Loucy (cell line): ENCODE data around the gene PLEKHN1.

Source experiments
- H2AFZ ChIP-seq: fragments of 200-600 bp; sonication (generic); 2 replicates; pipeline ENCODE4 v1.6.0; 2016; ENCODE audit warnings: antibody characterized with exemption, mild to moderate bottlenecking, low read length, moderate library complexity
- H3F3A ChIP-seq: fragments of 200-600 bp; 2 replicates; pipeline ENCODE4 v1.6.0; 2016; ENCODE audit warnings: antibody characterized with exemption, low read depth, mild to moderate bottlenecking
- H3K27me3 ChIP-seq: fragments of 200-600 bp; sonication (generic); 2 replicates; pipeline ENCODE4 v1.6.1; 2014; ENCODE audit warnings: low read length, mild to moderate bottlenecking; ENCODE audit not compliant: insufficient read depth, poor library complexity, severe bottlenecking
- H3K36me3 ChIP-seq: fragments of 200-600 bp; sonication (generic); 2 replicates; pipeline ENCODE4 v1.6.1; 2016; ENCODE audit warnings: low read length; ENCODE audit not compliant: insufficient read depth
- H3K4me1 ChIP-seq: fragments of 200-600 bp; sonication (generic); 2 replicates; pipeline ENCODE4 v1.5.1; 2014; ENCODE audit warnings: low read length, mild to moderate bottlenecking; ENCODE audit not compliant: insufficient read depth, poor library complexity, severe bottlenecking
- H3K4me2 ChIP-seq: fragments of 200-600 bp; sonication (generic); 2 replicates; pipeline ENCODE4 v1.6.0; 2014; ENCODE audit warnings: antibody characterized with exemption, low read length, low read depth, mild to moderate bottlenecking; ENCODE audit not compliant: poor library complexity, severe bottlenecking
- H3K4me3 ChIP-seq: fragments of 200-600 bp; sonication (generic); 2 replicates; pipeline ENCODE4 v1.5.1; 2014; ENCODE audit warnings: low read length, mild to moderate bottlenecking, mixed read lengths; ENCODE audit not compliant: poor library complexity, severe bottlenecking
- H3K79me2 ChIP-seq: fragments of 200-600 bp; sonication (generic); 2 replicates; pipeline ENCODE4 v1.6.1; 2014; ENCODE audit warnings: low read length; ENCODE audit not compliant: insufficient read depth
- H3K9ac ChIP-seq: fragments of 200-600 bp; sonication (generic); 2 replicates; pipeline ENCODE4 v1.6.0; 2014; ENCODE audit warnings: mild to moderate bottlenecking, low read depth, low read length, moderate library complexity; ENCODE audit not compliant: poor library complexity, severe bottlenecking
- H3K9me2 ChIP-seq: fragments of 200-600 bp; sonication (generic); replicated peaks from 2 replicates; pipeline ENCODE4 v1.6.1; 2016; ENCODE audit warnings: low read depth, low read length, mixed read lengths
- H3K9me3 ChIP-seq: fragments of 200-600 bp; sonication (generic); 2 replicates; pipeline ENCODE4 v1.6.1; 2014; ENCODE audit warnings: mild to moderate bottlenecking, antibody characterized with exemption, low read length, low read depth; ENCODE audit not compliant: insufficient read depth
- H4K20me1 ChIP-seq: fragments of 200-600 bp; sonication (generic); 2 replicates; pipeline ENCODE4 v1.6.0; 2014; ENCODE audit warnings: antibody characterized with exemption, low read length, mild to moderate bottlenecking; ENCODE audit not compliant: insufficient read depth, poor library complexity, severe bottlenecking
- EZH2phosphoT487 ChIP-seq: fragments of 200-600 bp; IDR thresholded peaks from 2 replicates; pipeline ENCODE4 v1.6.1; 2018; ENCODE audit warnings: antibody characterized with exemption, mild to moderate bottlenecking, moderate library complexity, borderline replicate concordance
- TF ChIP-seq, protein P1 (sequence below): fragments of 200-600 bp; sonication (generic); conservative IDR thresholded peaks from 2 replicates; pipeline ENCODE4 v1.5.1; 2014; ENCODE audit warnings: mild to moderate bottlenecking, antibody characterized with exemption, low read length

The PLEKHN1 gene

DNA sequence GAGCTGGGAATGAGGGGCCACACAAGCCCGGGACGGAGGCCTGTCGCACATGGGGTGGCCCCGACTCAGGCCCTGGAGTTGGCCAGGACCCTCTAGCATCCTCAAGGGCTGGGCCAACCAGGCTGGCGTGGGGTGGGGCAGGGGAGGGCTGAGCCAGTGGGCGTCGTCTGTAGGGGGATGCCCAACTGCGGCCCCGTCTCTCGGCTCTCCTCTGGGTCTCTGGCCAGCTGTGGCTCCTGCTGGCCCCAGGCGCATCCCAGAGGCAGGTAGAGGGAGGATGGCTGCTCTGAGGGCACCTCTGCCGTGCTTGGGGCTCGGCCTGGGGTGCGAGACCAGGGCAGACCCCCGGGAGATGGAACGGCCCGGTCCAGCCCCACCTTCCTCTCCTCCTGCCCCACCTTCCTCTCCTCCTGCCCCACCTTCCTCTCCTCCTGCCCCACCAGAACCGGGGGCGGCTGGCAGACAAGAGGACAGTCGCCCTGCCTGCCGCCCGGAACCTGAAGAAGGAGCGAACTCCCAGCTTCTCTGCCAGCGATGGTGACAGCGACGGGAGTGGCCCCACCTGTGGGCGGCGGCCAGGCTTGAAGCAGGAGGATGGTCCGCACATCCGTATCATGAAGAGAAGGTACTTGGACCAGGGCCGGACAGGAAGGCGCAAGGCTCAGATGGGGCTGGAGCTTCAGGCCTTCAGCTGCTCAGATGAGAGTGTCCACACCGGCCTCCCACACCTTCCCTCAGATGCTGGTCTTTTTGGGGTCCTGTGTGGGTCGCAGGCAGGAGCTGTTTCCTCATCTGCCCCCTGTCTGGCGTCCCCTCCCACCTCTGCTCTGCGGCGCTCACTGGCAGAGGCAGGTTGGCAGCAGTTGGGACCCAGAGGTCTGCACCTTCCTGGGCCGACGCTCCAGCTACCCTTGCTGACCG is 36.3 kb upstream of the PLEKHN1 start:
- Histone ChIP-seq H3K27me3 (no peaks in the 10 kb centered on the region), H3K9ac (no peak overlapping the region), H2AFZ (no peak overlapping the region), H3K4me3 (no peak overlapping the region), H3K4me1 (peaks cover 22% of the 10 kb centered on the region), H3F3A (no peaks in the 10 kb centered on the region), H3K36me3 (no peaks in the 10 kb centered on the region), H3K9me3 (no peaks in the 10 kb centered on the region), H3K9me2 (no peaks in the 10 kb centered on the region), H4K20me1 (no peaks in the 10 kb centered on the region), H3K79me2 (no peaks in the 10 kb centered on the region), H3K4me2 (no peak overlapping the region)
- no peak for TF ChIP-seq EZH2phosphoT487
- TF ChIP-seq, protein P1, sequence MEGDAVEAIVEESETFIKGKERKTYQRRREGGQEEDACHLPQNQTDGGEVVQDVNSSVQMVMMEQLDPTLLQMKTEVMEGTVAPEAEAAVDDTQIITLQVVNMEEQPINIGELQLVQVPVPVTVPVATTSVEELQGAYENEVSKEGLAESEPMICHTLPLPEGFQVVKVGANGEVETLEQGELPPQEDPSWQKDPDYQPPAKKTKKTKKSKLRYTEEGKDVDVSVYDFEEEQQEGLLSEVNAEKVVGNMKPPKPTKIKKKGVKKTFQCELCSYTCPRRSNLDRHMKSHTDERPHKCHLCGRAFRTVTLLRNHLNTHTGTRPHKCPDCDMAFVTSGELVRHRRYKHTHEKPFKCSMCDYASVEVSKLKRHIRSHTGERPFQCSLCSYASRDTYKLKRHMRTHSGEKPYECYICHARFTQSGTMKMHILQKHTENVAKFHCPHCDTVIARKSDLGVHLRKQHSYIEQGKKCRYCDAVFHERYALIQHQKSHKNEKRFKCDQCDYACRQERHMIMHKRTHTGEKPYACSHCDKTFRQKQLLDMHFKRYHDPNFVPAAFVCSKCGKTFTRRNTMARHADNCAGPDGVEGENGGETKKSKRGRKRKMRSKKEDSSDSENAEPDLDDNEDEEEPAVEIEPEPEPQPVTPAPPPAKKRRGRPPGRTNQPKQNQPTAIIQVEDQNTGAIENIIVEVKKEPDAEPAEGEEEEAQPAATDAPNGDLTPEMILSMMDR: no peak

DNA sequence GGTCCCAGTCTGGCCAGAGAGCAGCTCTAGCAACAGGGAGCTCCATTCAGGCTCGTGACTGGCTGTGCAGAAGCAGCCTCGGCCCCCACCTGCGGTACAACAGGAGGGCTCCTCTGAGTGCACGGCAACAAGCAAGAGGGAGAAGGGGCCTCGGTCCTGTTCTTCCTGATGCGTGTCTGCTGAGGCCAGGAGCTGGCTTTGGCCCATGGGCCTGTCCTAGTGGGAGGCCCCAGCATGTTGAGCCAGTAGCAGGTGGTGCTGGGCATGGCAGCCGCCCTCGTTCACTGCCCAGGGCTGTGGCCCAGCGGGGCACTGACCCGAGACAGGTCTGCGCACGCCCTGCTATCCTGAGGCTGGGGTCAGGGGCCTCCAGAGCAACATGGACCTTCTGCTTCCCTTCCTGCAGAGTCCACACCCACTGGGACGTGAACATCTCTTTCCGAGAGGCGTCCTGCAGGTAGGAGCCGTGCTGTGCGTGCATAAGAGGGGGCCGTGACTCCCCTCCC is 35.6 kb upstream of the PLEKHN1 start:
- no peaks in the 10 kb centered on the region for H3K27me3 ChIP-seq
- H3F3A ChIP-seq: no peaks in the 10 kb centered on the region

DNA sequence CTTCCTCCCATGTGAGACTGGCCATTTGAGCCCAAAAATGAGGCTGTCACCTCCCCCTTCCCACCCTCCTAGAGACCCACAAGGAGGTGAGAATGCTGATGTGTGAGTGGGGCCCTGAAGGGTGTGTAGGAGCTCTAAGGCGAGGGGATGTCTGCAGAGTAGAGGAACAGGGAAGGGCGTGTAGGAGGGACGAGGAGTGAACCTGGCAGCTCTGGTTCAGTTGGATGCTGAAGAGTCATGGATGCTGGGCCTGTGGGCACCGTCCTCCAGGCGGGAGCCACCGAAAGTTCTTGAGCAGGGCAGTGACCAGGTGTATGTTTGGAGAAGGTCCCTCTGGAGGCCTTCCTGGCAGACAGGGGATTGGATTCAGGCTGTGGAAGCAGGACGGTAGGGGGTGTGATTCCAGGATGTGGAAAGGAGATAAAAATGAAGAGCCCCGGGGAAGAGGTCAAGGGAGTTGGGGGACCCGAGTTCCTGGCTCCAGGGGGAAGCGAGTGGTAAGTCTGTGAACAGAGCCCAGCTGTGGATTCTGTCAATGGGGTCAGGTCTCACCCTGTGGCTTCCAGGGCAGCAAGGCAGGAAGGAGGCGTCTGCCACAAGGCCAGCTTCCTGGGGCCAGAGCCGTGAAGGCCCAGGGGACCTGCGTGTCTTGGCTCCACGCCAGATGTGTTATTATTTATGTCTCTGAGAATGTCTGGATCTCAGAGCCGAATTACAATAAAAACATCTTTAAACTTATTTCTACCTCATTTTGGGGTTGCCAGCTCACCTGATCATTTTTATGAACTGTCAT is 34.7 kb upstream of the PLEKHN1 start:
- TF ChIP-seq EZH2phosphoT487: no peak
- TF ChIP-seq, protein P1: no peak
- Histone ChIP-seq H3F3A (no peaks in the 10 kb centered on the region), H3K27me3 (no peaks in the 10 kb centered on the region), H3K79me2 (no peaks in the 10 kb centered on the region), H4K20me1 (no peaks in the 10 kb centered on the region), H3K9me3 (no peaks in the 10 kb centered on the region), H2AFZ (no peak overlapping the region), H3K9ac (peak overlapping the region; percentile 25), H3K4me2 (peak overlapping the region; percentile 44), H3K4me1 (peaks cover 17% of the 10 kb centered on the region), H3K4me3 (no peak overlapping the region), H3K36me3 (no peaks in the 10 kb centered on the region), H3K9me2 (no peaks in the 10 kb centered on the region)

More for the DNA sequence above, 35.6 kb upstream of the PLEKHN1 start:
- H3K9me3 ChIP-seq: no peaks in the 10 kb centered on the region
- H3K9me2 ChIP-seq: no peaks in the 10 kb centered on the region
- no peaks in the 10 kb centered on the region for H4K20me1 ChIP-seq
- peaks cover 21% of the 10 kb centered on the region for H3K4me1 ChIP-seq
- no peak overlapping the region for H2AFZ ChIP-seq
- no peak for TF ChIP-seq EZH2phosphoT487
- TF ChIP-seq, protein P1: no peak
- H3K79me2 ChIP-seq: no peaks in the 10 kb centered on the region
- H3K9ac ChIP-seq: no peak overlapping the region
- no peaks in the 10 kb centered on the region for H3K36me3 ChIP-seq
- H3K4me3 ChIP-seq: no peak overlapping the region
- H3K4me2 ChIP-seq: no peak overlapping the region
